SK-N-SH (cell line): ENCODE data around the gene ATP2B2. TPM values are rescaled to one million over a fixed set of nuclear protein-coding genes. Genes with fewer than 3 reads are reported as not detected.

Experiments
- CTCF ChIA-PET: fragments of 300-600, 350-600 bp; formaldehyde crosslinking; extraction: SDS; loops from one replicate; lab custom pipeline; 2021; lab: Yijun Ruan, JAX
- POLR2A ChIA-PET: fragments of 350-600 bp; sonication (Branson Sonifier 250); formaldehyde crosslinking; extraction: SDS; loops from one replicate; lab custom pipeline; 2020; ENCODE audit warnings: antibody characterized with exemption, inconsistent platforms; lab: Yijun Ruan, JAX
- DNase-seq: peaks from one replicate; pipeline ENCODE4 v3.0.0; 2012
- H2AFZ ChIP-seq: fragments of 200-600 bp; sonication (generic); 2 replicates; pipeline ENCODE4 v1.8.1; 2016; ENCODE audit warnings: antibody characterized with exemption, mild to moderate bottlenecking, low read depth
- H3F3A ChIP-seq: fragments of 200-600 bp; sonication (generic); replicated peaks from 2 replicates; pipeline ENCODE3; 2016; ENCODE audit warnings: antibody characterized with exemption, mild to moderate bottlenecking; ENCODE audit not compliant: insufficient read depth
- H3K27ac ChIP-seq, 2 experiments: fragments of 200-500 bp in 1 of 2; fragments of 200-600 bp in 1 of 2; sonication (Bioruptor generic) in 1 of 2; sonication (generic), shearing (Covaris generic) in 1 of 2; 2 replicates each; pipeline versions ENCODE4 v1.5.1 to v1.6.1; 2014 to 2016; ENCODE audit warnings: low read depth in 2 of 2, inconsistent platforms in 1 of 2, low read length in 1 of 2, mild to moderate bottlenecking in 1 of 2, mixed read lengths in 1 of 2
- H3K27me3 ChIP-seq: fragments of 200-600 bp; sonication (generic), shearing (Covaris generic); 2 replicates; pipeline ENCODE4 v1.6.1; 2016; ENCODE audit warnings: mixed run types; ENCODE audit not compliant: insufficient read depth
- H3K36me3 ChIP-seq, 2 experiments: fragments of 200-500 bp in 1 of 2; fragments of 200-600 bp in 1 of 2; sonication (Bioruptor generic) in 1 of 2; sonication (generic) in 1 of 2; replicated peaks in 1 of 2; 2 replicates each; pipeline versions ENCODE3 to v1.5.1; 2014 to 2016; ENCODE audit warnings: low read length in 1 of 2, mild to moderate bottlenecking in 1 of 2; ENCODE audit not compliant: insufficient read depth in 2 of 2, control insufficient read depth in 1 of 2
- H3K4me1 ChIP-seq, 2 experiments: fragments of 200-500 bp in 1 of 2; fragments of 200-600 bp in 1 of 2; sonication (Bioruptor generic) in 1 of 2; sonication (generic), shearing (Covaris generic) in 1 of 2; 2 replicates each; pipeline versions ENCODE4 v1.5.1 to v1.6.1; 2014 to 2016; ENCODE audit warnings: low read depth in 1 of 2, low read length in 1 of 2, mixed run types in 1 of 2; ENCODE audit not compliant: insufficient read depth in 2 of 2, control insufficient read depth in 1 of 2
- H3K4me2 ChIP-seq: fragments of 200-600 bp; sonication (generic), shearing (Covaris generic); 2 replicates; pipeline ENCODE4 v1.6.1; 2017; ENCODE audit warnings: mixed run types
- H3K4me3 ChIP-seq, 2 experiments: fragments of 200-500 bp in 1 of 2; fragments of 200-600 bp in 1 of 2; sonication (Bioruptor generic) in 1 of 2; sonication (generic), shearing (Covaris generic) in 1 of 2; 2 replicates each; pipeline versions ENCODE4 v1.5.1 to v1.8.1; 2014 to 2016; ENCODE audit warnings: low read depth in 2 of 2, inconsistent platforms in 1 of 2, low read length in 1 of 2, mild to moderate bottlenecking in 1 of 2, mixed read lengths in 1 of 2, moderate library complexity in 1 of 2
- H3K79me2 ChIP-seq: fragments of 200-600 bp; sonication (generic); 2 replicates; pipeline ENCODE4 v1.8.1; 2017; ENCODE audit warnings: mild to moderate bottlenecking; ENCODE audit not compliant: insufficient read depth
- H3K9ac ChIP-seq: fragments of 200-600 bp; sonication (generic); 2 replicates; pipeline ENCODE4 v1.6.1; 2017; ENCODE audit warnings: mixed run types
- H3K9me2 ChIP-seq: fragments of 200-600 bp; sonication (generic); 2 replicates; pipeline ENCODE4 v1.6.1; 2017; ENCODE audit warnings: mixed run types
- H3K9me3 ChIP-seq: fragments of 200-600 bp; sonication (generic); 2 replicates; pipeline ENCODE4 v1.6.1; 2017; ENCODE audit warnings: mixed run types, mild to moderate bottlenecking, moderate library complexity
- H4K20me1 ChIP-seq: fragments of 200-600 bp; sonication (generic); 2 replicates; pipeline ENCODE4 v1.6.1; 2017; ENCODE audit warnings: mild to moderate bottlenecking, mixed run types; ENCODE audit not compliant: insufficient read depth
- CHD2 ChIP-seq: fragments of 150-350 bp; IDR thresholded peaks from 2 replicates; pipeline ENCODE4 v1.6.1; 2018; ENCODE audit warnings: low read length; ENCODE audit not compliant: partially characterized antibody
- EP300 ChIP-seq, 2 experiments: IDR thresholded peaks; 2 replicates each; pipeline versions ENCODE4 v1.4.0 to v1.6.1; 2012; ENCODE audit warnings: borderline replicate concordance in 1 of 2, low read depth in 1 of 2, low read length in 1 of 2
- FOSL2 ChIP-seq: IDR thresholded peaks from 2 replicates; pipeline ENCODE4 v1.4.0; 2012; ENCODE audit warnings: low read depth, mild to moderate bottlenecking, moderate library complexity, borderline replicate concordance
- MEF2A ChIP-seq: IDR thresholded peaks from 2 replicates; pipeline ENCODE4 v1.4.0; 2012; ENCODE audit warnings: low read depth, borderline replicate concordance
- NFIC ChIP-seq: IDR thresholded peaks from 2 replicates; pipeline ENCODE4 v1.4.0; 2012; ENCODE audit warnings: borderline replicate concordance
- NRF1 ChIP-seq: IDR thresholded peaks from 2 replicates; pipeline ENCODE4 v1.6.1; 2012; ENCODE audit warnings: low read depth, mild to moderate bottlenecking, low read length
- PBX3 ChIP-seq: IDR thresholded peaks from 2 replicates; pipeline ENCODE4; 2012
- RAD21 ChIP-seq: IDR thresholded peaks from 2 replicates; pipeline ENCODE4 v1.6.1; 2012; ENCODE audit warnings: mild to moderate bottlenecking, low read length
- REST ChIP-seq: IDR thresholded peaks from 2 replicates; pipeline ENCODE4 v1.6.1; 2012; ENCODE audit warnings: mild to moderate bottlenecking, low read depth, low read length, moderate library complexity
- TCF12 ChIP-seq: IDR thresholded peaks from 2 replicates; pipeline ENCODE4 v1.4.0; 2012
- USF1 ChIP-seq: IDR thresholded peaks from 2 replicates; pipeline ENCODE4 v1.4.0; 2012; ENCODE audit warnings: low read depth, borderline replicate concordance
- USF2 ChIP-seq: fragments of 150-350 bp; IDR thresholded peaks from 2 replicates; pipeline ENCODE4 v1.6.1; 2017; ENCODE audit warnings: antibody characterized with exemption, low read length, low read depth, borderline replicate concordance
- WGBS: methylation state at CpG from one replicate; pipeline ENCODE4 v1.1.6; 2017; ENCODE audit warnings: low lambda C conversion rate; 5-methylcytosine and 5-hydroxymethylcytosine counted together
- polyA plus RNA-seq, 3 experiments: library from polyadenylated mRNA; depleted of rRNA; stranded (reverse); fragments of >200 nt; gene quantifications; 2 replicates each; pipeline ENCODE4 v1.2.3, GENCODE V29; 2012

The ATP2B2 gene
- polyA plus RNA-seq, 1 of the 3 experiments (the other 2 are of a cell fraction) = 0.15 TPM

- no peaks in the 10 kb centered on the region for H3K36me3 ChIP-seq
- H3K4me3 ChIP-seq = no peak overlapping the region
- H4K20me1 ChIP-seq = no peaks in the 10 kb centered on the region
- H3K79me2 ChIP-seq = no peaks in the 10 kb centered on the region
- no peaks in the 10 kb centered on the region for H3F3A ChIP-seq
- WGBS = 37% methylated on average over 3 of the region's 4 CpGs
- H3K27ac ChIP-seq = no peak overlapping the region
- no peaks in the 10 kb centered on the region for H3K9me3 ChIP-seq
- H3K9ac ChIP-seq = no peak overlapping the region
- no peak for TF ChIP-seq CHD2
- no peak for TF ChIP-seq USF1
- no peak for TF ChIP-seq NFIC
- TF ChIP-seq TCF12 = no peak
- TF ChIP-seq USF2 = no peak
- no peak for TF ChIP-seq FOSL2
- no peak for TF ChIP-seq RAD21
- TF ChIP-seq PBX3 = no peak
- TF ChIP-seq REST = no peak
- TF ChIP-seq EP300 (IDR thresholded peaks at IDR 0.05; ENCODE audit: borderline replicate concordance in 1 of 2, low read depth in 1 of 2, low read length in 1 of 2) = no peak
- no peak for TF ChIP-seq NRF1
- no peak for TF ChIP-seq MEF2A
- no peak for DNase-seq
- H3K27me3 ChIP-seq = no peaks in the 10 kb centered on the region; the same call in 1 of the 2 replicates
- peaks cover 0 to 3% of the 10 kb centered on the region in 2 experiments; a peak in 1 of 4 replicates for H3K4me1 ChIP-seq
- no peaks in the 10 kb centered on the region for H3K9me2 ChIP-seq
- POLR2A ChIA-PET = no interaction called here
- CTCF ChIA-PET = interaction anchor here (0.6 to 1.3 kb wide), 2 partner anchors 340 to 586 kb away, joined by 3 read pairs; no protein-coding TSS in a partner anchor
- H3K4me2 ChIP-seq = no peak overlapping the region
- no peak overlapping the region for H2AFZ ChIP-seq
Measured at GRCh38 chr3:10396931-10397330, 108.5 kb downstream of the ATP2B2 start.
